MCF 10A (cell line): ENCODE data around the gene FMNL2. TPM values are rescaled to one million over a fixed set of nuclear protein-coding genes. Genes with fewer than 3 reads are reported as not detected.

ENCODE experiments used
- BruUV-seq: library from RNA; stranded (reverse); fragments of 400-500 nt; replicated peaks from 2 replicates; lab custom pipeline; 2021; lab: Mats Ljungman, UMichigan
- CTCF ChIA-PET: fragments of 300-600 bp; sonication (Branson Sonifier 250); formaldehyde crosslinking; extraction: SDS; loops from one replicate; lab custom pipeline; 2021; ENCODE audit warnings: antibody characterized with exemption, inconsistent platforms; lab: Yijun Ruan, JAX
- POLR2A ChIA-PET: fragments of 300-600, 350-650 bp; sonication (Branson Sonifier 250); formaldehyde crosslinking; extraction: SDS; loops from one replicate; lab custom pipeline; 2020; ENCODE audit warnings: antibody characterized with exemption, inconsistent platforms; lab: Yijun Ruan, JAX
- DNase-seq: peaks from one replicate; pipeline ENCODE4 v3.0.0-alpha.2; 2018; ENCODE audit not compliant: unreplicated experiment
- H3K27ac Mint-ChIP-seq: one replicate; pipeline ENCODE4 v1.8.0; 2022; ENCODE audit warnings: mild to moderate bottlenecking, low read depth, mixed read lengths; ENCODE audit not compliant: unreplicated experiment
- H3K27me3 Mint-ChIP-seq: one replicate; pipeline ENCODE4 v1.8.0; 2022; ENCODE audit warnings: mixed read lengths; ENCODE audit not compliant: insufficient read depth, unreplicated experiment
- H3K36me3 Mint-ChIP-seq: one replicate; pipeline ENCODE4 v1.8.0; 2022; ENCODE audit warnings: mild to moderate bottlenecking, moderate library complexity, mixed read lengths; ENCODE audit not compliant: insufficient read depth, unreplicated experiment
- H3K4me1 Mint-ChIP-seq: one replicate; pipeline ENCODE4 v1.8.0; 2022; ENCODE audit warnings: mixed read lengths; ENCODE audit not compliant: insufficient read depth, unreplicated experiment
- H3K4me3 Mint-ChIP-seq: one replicate; pipeline ENCODE4 v1.8.0; 2022; ENCODE audit warnings: mild to moderate bottlenecking, moderate library complexity, mixed read lengths; ENCODE audit not compliant: unreplicated experiment
- H3K9me3 Mint-ChIP-seq: one replicate; pipeline ENCODE4 v1.8.0; 2022; ENCODE audit warnings: mixed read lengths; ENCODE audit not compliant: unreplicated experiment
- CTCF ChIP-seq: fragments of 200-600 bp; IDR thresholded peaks from one replicate; pipeline ENCODE4 v1.8.0; 2022; ENCODE audit warnings: antibody characterized with exemption, mild to moderate bottlenecking; ENCODE audit not compliant: unreplicated experiment
- intact Hi-C: fragments of 100-400 bp; cut with micrococcal nuclease; formaldehyde crosslinking; loops from 2 replicates; pipeline ENCODE4 v1.14.1; 2022
- total RNA-seq: library from RNA; stranded (reverse); gene quantifications from 2 replicates; pipeline ENCODE4 v1.2.3, GENCODE V29; 2022

FMNL2 gene
- total RNA-seq, 1 experiment from 2014 or later: 76.5 TPM

GRCh38 chr2:152564754-152565551 lies 230.0 kb downstream of the FMNL2 start:
- Mint-ChIP-seq H3K4me3 (no peak overlapping the region), H3K9me3 (no peaks in the 10 kb centered on the region), H3K4me1 (no peaks in the 10 kb centered on the region), H3K27me3 (no peaks in the 10 kb centered on the region), H3K36me3 (peaks cover 34% of the 10 kb centered on the region), H3K27ac (no peak overlapping the region)
- ChIA-PET CTCF (interaction anchor here (0.6 to 1.0 kb wide), 3 partner anchors 9 to 182 kb away, joined by 3 to 4 read pairs (median 3); no protein-coding TSS in a partner anchor), POLR2A (interaction anchor here (0.9 kb wide), 1 partner anchor 17 kb away, joined by 3 read pairs; no protein-coding TSS in a partner anchor)
- BruUV-seq: no TSS peak
- DNase-seq: no peak
- intact Hi-C loops: no loop called here
- no peak for TF ChIP-seq CTCF

GRCh38 chr2:152565884-152566727 lies 231.1 kb downstream of the FMNL2 start:
- Mint-ChIP-seq H3K4me1 (peaks cover 6% of the 10 kb centered on the region), H3K4me3 (no peak overlapping the region), H3K9me3 (no peaks in the 10 kb centered on the region), H3K27me3 (no peaks in the 10 kb centered on the region), H3K27ac (no peak overlapping the region), H3K36me3 (peaks cover 28% of the 10 kb centered on the region)
- ChIA-PET POLR2A (interaction anchor here (0.7 kb wide), 1 partner anchor 19 kb away, joined by 3 read pairs; no protein-coding TSS in a partner anchor), CTCF (interaction anchor here (0.6 to 1.4 kb wide), 3 partner anchors 10 to 41 kb away, joined by 3 to 4 read pairs (median 3); no protein-coding TSS in a partner anchor)
- DNase-seq: no peak
- intact Hi-C loops: no loop called here
- no peak for TF ChIP-seq CTCF
- BruUV-seq: no TSS peak

GRCh38 chr2:152566728-152567069 lies 231.7 kb downstream of the FMNL2 start:
- Mint-ChIP-seq H3K36me3 (peaks cover 28% of the 10 kb centered on the region), H3K27ac (no peak overlapping the region), H3K27me3 (no peaks in the 10 kb centered on the region), H3K9me3 (no peaks in the 10 kb centered on the region), H3K4me1 (peaks cover 11% of the 10 kb centered on the region), H3K4me3 (no peak overlapping the region)
- intact Hi-C loops: no loop called here
- POLR2A ChIA-PET: interaction anchor here (1.1 kb wide), 1 partner anchor 99 kb away, joined by 3 read pairs; no protein-coding TSS in a partner anchor
- DNase-seq: no peak
- TF ChIP-seq CTCF: no peak
- BruUV-seq: no TSS peak
- CTCF ChIA-PET: interaction anchor here (0.7 to 1.4 kb wide), 2 partner anchors 12 to 19 kb away, joined by 3 read pairs; no protein-coding TSS in a partner anchor
